ENCODE results near the gene ZNF611. TPM values are rescaled to one million over a fixed set of nuclear protein-coding genes. Genes with fewer than 3 reads are reported as not detected.
"Not testable (repeated sequence)": the region's sequence is repeated elsewhere in the genome, so short reads cannot be mapped to it uniquely, and the experiment has no call there.

The ZNF611 gene
- polyA plus RNA-seq, 3 donors, result 15.3 to 16.7 (median 16.5) TPM

DNA sequence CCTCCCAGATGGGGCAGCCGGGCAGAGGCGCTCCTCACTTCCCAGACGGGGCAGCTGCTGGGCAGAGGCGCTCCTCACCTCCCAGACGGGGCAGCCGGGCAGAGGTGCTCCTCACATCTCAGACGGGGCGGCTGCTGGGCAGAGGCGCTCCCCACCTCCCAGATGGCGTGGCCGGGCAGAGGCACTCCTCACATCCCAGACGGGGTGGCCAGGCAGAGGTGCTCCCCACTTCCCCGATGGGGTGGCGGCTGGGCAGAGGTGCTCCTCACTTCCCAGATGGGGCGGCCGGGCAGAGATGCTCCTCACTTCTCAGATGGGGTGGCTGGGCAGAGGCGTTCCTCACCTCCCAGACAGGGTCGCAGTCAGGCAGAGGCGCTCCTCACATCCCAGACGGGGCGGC is 14.3 kb downstream of the ZNF611 start:
- not testable (repeated sequence) for DNase-seq (ENCODE audit: low read depth in 3 of 3, low spot score in 2 of 3)

DNA sequence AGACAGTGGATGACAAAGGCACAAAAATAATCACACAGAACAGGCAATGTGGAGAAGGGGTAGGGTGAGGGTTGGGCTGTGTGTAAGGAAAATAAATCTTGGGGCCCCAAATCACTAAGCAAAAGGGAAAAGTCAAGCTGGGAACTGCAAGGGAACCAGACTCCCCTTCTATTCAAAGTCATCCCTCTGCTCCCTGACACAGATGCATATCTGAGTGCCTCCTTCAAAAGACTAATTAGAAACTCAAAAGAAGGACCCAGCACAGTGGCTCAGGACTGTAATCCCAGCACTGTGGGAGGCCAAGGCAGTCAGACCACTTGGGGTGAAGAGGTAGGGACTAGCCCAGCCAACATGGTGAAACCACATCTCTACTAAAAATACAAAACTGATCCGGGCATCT is 18.3 kb downstream of the ZNF611 start:
- no peak for DNase-seq (ENCODE audit: low read depth in 3 of 3, low spot score in 2 of 3)

DNA sequence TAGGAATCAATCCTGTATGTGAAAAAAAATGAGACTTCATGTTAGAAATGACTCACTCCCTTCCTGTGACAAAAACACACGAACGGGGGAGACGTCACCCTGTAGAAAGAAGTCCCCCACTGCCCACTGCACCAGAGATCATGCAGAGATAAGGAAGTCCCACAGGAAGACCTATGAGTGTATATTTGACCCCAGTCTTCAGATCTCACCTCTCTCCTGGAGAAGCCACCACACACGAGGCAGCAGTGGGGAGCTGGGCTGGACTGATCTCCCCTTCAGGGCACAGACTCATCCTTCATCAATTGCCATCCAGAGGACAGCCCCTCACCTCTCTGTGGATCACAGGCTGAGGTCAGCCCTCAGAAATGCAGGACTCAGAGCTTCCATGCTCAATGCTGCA is 18.9 kb downstream of the ZNF611 start:
- DNase-seq (ENCODE audit: low read depth in 3 of 3, low spot score in 2 of 3), result not testable (repeated sequence)

DNA sequence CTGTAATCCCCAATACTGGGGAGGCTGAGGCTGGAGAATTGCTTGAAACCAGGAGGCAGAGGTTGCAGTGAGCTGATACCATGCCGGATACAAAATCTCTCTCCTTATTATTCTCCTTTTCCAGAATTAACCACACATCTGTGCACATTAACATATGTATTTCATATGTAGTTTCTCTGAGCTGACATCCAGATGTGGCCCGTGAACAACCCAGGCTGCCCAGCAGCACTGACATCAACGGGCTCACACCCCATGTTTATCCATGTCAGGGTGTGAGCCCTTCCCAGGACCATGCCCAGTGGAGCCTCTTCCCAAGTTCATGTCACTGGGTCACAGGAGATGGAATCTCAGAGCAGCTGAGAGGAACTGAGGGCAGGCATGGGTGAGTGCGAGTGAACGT is 19.5 kb downstream of the ZNF611 start:
- DNase-seq (ENCODE audit: low read depth in 3 of 3, low spot score in 2 of 3), result not testable (repeated sequence)

DNA sequence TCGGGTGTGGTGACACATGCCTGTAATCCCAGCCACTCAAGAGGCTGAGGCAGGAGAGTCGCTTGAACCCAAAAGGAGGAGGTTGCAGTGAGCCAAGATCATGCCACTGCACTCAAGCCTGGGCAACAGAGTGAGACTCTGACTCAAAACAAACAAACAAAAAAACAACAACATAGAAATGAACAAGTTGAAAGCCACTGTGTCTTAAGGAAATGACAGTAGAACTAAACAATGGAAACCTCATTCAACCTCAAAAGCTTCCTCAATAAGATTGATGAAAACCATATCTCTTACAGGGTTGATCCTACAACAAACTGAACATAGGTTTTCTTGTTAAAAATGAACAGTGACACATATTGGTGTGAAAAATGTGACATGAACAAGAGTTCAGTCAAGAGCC is 21.8 kb downstream of the ZNF611 start:
- not testable (repeated sequence) for DNase-seq (ENCODE audit: low read depth in 3 of 3, low spot score in 2 of 3)

DNA sequence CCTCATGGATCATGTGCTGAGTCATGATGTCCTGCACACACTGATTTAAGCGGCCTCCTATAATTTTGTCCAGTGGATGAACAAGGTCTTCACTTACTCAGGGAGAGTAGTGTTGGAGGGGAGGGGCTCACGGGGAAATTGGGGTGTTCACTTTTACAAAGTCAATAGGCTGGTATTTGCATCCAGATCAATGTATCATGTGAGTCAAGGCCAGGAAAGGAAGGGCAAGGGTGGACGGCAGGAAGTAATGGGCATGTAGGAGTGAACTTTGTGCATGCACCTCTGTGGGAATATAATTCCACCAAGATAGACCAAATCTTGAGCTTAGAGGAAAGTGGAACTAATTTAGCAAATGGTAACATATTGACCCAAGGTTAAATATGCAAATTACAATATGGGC is 23.2 kb downstream of the ZNF611 start:
- not testable (repeated sequence) for DNase-seq (ENCODE audit: low read depth in 3 of 3, low spot score in 2 of 3)

DNA sequence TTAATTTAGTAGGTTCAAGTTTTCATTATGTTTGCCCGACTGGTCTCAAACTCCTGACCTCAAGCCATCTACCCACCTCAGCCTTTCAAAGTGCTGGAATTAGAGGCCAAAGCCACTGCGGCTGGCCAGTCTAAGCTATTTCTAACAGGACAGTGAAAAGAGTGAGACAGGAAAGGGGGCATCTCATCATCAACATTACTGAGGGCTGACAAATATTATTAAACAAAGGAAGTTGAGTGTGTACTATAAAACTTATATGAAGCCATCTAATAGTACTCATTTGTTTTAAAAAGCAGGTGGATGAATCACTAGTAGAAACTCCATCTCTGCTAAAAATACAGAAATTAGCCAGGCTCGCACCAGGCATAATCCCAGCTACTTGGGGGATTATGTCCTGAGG is 24.3 kb downstream of the ZNF611 start:
- DNase-seq (ENCODE audit: low read depth in 3 of 3, low spot score in 2 of 3), result no peak

DNA sequence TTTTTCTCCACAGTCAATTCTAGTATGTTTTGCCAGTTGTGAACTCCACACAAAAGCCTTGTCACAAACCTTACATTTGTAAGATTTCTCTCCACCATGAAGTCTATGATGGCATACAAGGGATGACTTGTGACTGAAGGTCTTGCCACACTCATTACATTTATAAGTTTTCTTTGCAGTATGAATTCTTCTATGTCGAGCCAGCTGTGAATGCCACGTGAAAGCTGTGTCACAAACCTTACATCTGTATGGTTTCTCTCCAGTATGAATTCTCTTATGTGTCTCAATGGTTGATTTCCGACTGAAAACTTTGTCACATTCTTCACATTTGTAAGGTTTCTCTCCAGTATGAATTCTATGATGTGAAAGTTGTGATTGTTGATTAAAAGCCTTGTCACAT is 29.2 kb downstream of the ZNF611 start:
- not testable (repeated sequence) for DNase-seq (ENCODE audit: low read depth in 3 of 3, low spot score in 2 of 3)

DNA sequence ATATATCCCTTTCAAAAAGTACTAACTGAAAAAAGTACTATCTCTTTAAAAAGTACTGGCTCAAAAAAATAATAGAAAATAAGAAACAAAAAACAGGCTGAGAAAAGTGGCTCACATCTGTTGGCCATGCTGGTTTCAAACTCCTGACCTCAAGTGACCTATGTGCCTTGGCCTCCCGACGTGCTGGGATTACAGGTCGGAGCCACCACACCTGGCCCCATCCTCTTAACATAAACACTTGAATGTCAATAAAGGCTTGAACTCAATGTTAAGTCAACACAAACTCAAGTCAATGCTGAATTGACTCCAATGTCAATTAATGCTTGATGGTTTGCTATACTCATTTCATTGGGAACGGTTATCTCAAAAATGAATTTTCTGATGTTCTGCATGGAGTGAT is 30.9 kb downstream of the ZNF611 start:
- DNase-seq (ENCODE audit: low read depth in 3 of 3, low spot score in 2 of 3), result no peak

DNA sequence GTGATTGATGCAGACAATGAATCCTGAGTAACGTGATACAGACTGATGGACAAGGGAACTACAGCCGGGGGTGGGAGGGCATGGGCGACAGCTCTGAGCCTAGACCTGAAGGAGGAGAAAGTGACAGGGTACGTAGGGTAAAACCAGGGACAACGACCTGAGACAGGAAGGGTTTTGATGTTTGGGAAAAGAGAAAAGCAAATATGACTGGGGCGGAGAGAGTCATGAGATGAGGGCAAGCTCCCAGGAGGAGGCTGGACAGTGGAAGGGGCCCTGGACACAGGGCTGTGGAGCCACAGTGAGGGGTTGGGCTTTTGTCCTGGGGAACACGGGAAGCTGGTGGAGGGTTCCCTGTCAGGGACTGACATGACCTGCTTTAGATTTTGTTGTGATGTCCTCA is 34.2 kb downstream of the ZNF611 start:
- no peak for DNase-seq (ENCODE audit: low read depth in 3 of 3, low spot score in 2 of 3)

DNA sequence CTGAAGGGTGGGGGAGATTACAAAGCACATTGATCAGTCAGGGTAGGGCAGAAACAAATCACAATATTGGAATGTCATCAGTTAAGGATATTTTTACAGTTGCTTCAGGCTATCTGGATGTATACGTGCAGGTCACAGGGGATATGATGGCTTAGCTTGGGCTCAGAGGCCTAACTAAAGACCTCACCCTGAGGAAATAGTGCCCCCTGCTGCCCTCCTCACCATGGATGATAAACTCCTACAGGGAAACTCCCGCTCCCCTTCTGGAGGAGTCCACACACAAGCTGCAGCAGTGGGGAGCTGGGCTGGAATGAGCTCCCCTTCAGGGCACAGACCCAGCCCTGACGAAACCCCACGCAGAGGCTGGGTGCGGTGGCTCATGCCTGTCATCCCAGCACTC is 35.3 kb downstream of the ZNF611 start:
- not testable (repeated sequence) for DNase-seq (ENCODE audit: low read depth in 3 of 3, low spot score in 2 of 3)

DNA sequence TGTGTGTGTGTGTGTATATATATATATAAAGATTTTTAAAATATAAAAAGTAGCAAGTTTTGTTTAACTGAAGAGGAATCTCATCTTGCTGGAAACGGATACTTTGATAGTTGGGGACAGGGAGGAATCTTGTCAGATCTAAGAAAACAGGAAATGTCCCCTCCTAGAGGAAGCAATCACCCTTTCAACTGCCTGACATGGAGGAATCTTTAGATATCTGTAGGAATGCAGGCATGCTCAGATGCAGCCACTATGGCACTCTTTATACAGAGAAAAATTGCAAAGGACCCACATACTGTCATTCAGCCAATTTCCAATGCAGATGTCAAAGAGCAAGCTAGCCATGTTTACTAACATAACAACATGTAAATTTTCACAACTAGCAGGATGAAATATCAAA is 38.8 kb downstream of the ZNF611 start:
- DNase-seq (ENCODE audit: low read depth in 3 of 3, low spot score in 2 of 3), result no peak

DNA sequence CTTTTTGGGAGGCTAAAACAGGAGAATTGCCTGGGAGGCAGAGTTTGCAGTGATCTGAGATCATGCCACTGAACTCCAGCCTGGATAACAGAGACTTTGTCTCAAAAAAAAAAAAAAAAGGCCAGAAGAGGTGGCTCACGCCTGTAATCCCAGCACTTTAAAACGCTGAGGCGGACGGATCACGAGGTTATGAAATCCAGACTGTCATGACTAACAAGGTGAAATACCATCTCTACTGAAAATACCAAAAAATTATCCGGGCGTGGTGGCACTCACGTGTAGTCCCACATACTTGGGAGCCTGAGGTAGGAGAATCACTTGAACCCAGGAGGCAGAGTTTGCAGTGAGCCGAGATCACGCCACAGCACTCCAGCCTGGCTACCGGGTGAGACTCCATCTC is 39.9 kb downstream of the ZNF611 start:
- no peak for DNase-seq (ENCODE audit: low read depth in 3 of 3, low spot score in 2 of 3)

DNA sequence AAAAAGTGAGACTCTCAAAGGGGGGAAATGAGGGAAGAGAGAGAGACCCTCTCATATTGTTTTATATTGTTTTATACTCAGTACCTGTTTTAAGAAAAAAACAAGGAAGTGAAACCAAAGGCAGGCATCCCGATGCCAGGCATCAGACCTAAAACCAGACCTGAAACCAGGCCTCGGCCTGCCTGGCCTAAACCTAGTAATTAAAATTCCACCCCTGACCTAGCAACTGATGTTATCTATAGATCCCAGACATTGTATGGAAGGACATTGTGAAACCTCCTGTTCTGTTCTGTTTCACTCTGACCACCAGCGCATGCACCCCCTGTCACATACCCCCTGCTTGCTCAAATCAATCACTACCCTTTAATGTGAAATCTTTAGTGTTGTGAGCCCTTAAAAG is 40.6 kb downstream of the ZNF611 start:
- DNase-seq (ENCODE audit: low read depth in 3 of 3, low spot score in 2 of 3), result not testable (repeated sequence)

DNA sequence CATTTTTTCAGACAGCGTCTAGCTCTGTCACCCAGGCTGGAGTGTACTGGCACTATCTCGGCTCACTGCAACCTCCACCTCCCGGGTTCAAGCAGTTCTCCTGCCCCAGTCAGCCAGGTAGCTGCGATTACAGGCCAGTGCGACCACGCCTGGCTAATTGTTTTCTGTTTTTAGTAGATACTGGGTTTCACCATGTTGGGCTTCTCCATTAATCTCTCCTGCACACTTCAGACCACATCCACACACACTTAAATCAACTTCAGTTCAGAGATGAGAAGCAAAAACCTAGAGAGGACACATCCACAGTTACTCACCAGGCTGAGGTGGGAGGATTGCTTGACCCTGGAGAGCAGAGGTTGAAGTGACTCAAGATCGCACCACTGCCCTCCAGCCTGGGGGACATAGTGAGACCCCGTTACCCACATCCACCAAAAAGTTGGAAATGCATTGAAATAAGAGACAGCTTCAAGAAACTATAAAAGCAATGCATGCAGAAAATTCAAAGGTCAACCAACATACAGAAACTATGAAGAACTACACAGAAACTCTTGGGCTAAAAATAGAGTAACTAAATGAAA is 42.3 kb downstream of the ZNF611 start:
- DNase-seq (ENCODE audit: low read depth in 3 of 3, low spot score in 2 of 3), result no peak

DNA sequence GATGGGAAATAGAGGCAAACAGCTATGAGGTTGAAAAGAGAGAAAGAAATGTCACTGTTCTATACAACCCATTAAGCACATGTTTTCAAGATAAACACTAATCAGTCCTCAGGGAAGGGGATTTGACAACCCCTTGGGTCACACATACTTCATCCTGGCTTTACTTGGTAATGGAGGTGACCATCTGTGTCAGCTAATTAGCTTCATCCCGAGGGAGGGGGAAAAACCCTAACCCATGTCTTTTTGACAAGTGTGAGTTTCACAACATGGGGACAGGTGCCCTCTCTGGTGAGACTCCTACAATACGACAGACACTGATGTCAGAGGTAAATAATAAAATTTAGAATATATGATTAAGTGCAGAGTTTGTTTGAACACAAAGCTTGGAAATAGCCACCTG is 43.1 kb downstream of the ZNF611 start:
- no peak for DNase-seq (ENCODE audit: low read depth in 3 of 3, low spot score in 2 of 3)

DNA sequence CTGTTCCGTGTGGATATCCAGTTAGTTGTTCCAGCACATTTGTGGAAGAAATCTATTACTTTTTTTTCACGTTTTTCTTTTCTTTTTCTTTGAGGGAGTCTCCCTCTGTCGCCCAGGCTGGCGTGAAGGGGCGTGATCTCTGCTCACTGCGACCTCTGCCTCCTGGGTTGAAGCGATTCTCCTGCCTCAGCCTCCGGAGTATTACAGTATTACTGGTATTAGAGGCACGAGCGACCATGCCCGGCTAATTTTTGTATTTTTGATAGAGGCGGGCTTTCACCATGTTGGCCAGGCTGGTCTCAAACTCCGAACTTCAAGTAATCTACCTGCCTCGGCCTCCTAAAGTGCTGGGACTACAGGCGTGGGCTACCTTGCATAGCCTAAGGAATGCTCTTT is 43.6 kb downstream of the ZNF611 start:
- DNase-seq (ENCODE audit: low read depth in 3 of 3, low spot score in 2 of 3), result no peak

DNA sequence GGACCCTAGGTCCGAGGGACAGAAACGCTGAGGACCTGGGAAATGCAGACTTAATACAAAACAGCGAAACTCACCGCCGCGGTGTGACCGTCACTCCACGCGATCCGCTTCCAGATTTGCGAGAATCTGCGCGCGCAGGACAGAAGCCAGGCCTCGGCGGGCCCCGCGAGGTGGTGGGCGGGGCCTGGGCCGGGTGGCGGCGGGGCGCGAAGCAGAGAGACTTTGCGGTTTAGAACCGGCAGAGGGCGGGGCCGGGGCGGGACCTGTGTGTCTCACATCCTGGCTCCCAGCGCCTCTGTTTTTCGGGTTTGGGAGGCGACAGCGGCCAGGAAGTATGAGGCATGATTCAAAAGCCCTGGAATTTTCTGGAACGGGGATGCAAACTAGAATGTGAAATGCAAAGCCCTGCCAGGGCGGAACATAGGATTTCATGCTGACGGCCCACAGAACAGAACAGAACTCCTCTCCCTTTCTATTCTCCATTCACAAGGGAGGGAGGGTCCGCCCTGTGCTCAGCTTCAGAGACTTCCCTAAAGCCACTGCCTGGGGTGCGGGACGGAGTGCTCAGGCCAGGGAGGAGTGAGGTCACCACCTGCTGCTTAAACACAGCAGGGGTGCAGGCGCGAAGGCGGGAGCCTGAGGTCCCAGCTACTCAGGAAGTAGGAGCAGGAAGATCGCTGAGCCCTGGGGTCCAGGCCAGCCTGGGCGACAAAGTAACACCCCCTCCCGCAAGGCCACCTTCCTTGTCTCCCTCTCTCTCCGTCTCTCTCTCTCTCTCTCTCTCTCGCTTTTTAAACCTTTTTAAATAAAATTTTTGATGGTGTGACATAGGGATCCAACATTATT is 44.3 kb downstream of the ZNF611 start:
- DNase-seq (ENCODE audit: low read depth in 3 of 3, low spot score in 2 of 3), result peak; percentile 69 to 80 (median 72)

DNA sequence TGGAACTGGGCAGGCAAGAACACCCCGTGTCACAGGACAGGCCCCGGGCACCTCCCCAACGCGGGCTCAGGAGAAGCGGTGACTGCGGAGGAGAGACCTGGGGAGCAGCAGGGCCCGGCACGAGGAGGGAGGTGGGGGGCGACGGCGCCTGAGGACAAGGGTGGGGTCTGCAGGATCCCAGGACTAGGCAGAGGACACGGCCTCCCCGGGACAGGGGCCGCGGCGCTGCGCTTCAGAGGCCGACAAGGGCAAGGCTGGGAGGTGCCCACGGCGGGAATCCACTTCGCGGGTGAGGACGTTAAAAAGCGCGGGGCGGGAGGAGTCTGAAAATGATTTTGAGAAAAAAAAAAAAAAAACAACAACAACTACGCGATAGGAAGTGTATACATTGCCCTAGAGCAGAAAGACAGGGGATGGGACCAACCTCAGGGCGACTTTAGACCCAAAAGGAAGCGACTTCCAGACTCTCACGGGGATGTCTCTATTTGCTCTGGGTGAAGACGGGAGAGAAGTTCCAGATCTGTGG is 44.9 kb downstream of the ZNF611 start:
- DNase-seq (ENCODE audit: low read depth in 3 of 3, low spot score in 2 of 3), result no peak

DNA sequence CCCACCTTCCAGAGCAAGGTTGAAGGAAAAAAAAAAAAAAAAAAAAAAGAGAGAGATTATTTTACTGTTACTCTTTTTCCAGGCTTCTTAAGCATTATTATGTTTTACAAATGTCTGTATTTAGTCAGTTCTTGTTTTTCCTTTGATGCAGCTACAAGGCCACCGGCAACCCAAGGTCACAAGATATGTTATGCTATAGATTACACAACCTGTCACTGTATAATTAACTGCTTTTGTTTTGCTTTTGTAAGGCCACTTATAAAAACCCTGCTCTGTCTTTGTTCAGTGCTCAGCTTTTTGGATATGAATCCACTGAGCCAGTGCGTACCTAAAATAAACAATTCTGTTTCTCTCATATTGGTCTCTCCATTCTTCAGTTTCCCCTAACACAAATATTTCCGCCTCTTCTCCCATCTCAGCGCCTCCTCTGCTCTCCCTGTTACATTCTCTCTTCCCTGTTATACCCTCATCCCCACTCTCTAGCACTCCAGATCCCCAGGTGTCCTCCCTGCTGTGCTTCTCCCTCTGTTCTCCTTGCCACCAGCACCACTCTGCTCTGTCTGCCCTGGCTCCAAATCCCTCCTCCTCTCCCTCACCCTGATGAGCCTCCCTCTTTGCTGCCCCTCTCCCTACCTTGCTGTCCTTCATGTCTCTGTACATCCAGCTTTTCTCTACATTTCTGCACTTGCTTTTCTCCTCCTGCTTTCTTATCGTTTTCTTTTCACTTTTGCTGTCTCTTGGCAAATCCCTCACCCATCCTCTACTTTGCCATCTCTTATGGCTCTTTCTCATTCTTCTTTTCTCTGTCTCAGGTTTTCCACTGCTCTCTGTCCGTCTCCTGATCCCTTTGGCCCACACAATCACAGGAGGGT is 45.7 kb downstream of the ZNF611 start:
- DNase-seq (ENCODE audit: low read depth in 3 of 3, low spot score in 2 of 3), result not testable (repeated sequence)

DNA sequence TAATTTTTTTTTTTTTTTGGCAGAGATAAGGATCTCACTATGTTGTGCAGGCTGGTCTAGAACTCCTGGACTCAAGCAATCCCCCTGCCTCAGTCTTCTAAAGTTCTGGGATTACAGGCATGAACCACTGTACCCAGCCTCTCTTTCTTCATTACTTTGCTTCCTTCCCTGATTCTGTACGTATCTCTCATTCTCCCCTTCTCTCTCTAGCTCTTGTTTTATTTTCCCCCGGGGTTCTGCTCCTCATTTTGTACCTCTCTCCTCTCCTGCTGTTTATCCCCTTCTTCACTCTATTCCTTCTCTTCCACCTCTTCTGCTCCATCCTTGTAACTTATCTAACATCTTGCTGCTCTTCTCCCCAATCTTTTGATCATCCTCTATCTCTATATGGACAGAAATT is 46.5 kb downstream of the ZNF611 start:
- no peak for DNase-seq (ENCODE audit: low read depth in 3 of 3, low spot score in 2 of 3)

All from right renal cortex interstitium (tissue), 3 donors.